Right atrium auricular region (tissue), 2 donors: ENCODE results near the gene NAV2. TPM values are rescaled to one million over a fixed set of nuclear protein-coding genes. Genes with fewer than 3 reads are reported as not detected.

ENCODE experiments used
- DNase-seq: peaks from one replicate; pipeline ENCODE4 v3.0.0-alpha.2; 2019; ENCODE audit warnings: low spot score
- H3K27ac ChIP-seq, 2 donors: fragments of 200-600 bp; sonication (generic); 1 replicate in 1 of 2; 2 replicates in 1 of 2; pipeline ENCODE4 v1.5.1; 2016 to 2019
- H3K27me3 ChIP-seq, 2 donors: fragments of 200-600 bp; sonication (generic); one replicate each; pipeline versions ENCODE4 v1.5.1 to v1.6.0; 2017 to 2019
- H3K36me3 ChIP-seq: fragments of 200-600 bp; sonication (generic); one replicate; pipeline ENCODE4 v1.5.1; 2016
- H3K4me1 ChIP-seq, 2 donors: fragments of 200-600 bp; sonication (generic); one replicate each; pipeline versions ENCODE4 v1.5.1 to v1.6.0; 2017 to 2019
- H3K4me3 ChIP-seq, 2 donors: fragments of 200-600 bp; sonication (generic); 1 replicate in 1 of 2; 2 replicates in 1 of 2; pipeline ENCODE4 v1.5.1; 2017 to 2019; ENCODE audit warnings: mild to moderate bottlenecking in 1 of 2, moderate library complexity in 1 of 2
- H3K9me3 ChIP-seq, 2 donors: fragments of 200-600 bp; sonication (generic); one replicate each; pipeline ENCODE4 v1.5.1; 2019
- total RNA-seq, 2 donors: library from RNA; depleted of rRNA; stranded (reverse); fragments of >200 nt; gene quantifications; one replicate each; pipeline ENCODE4 v1.1.0, GENCODE V29; 2016
- TF ChIP-seq, protein P1 (sequence below), 2 donors: fragments of 200-600 bp; sonication (generic); IDR thresholded peaks; one replicate each; pipeline ENCODE4 v1.5.1; 2019; ENCODE audit warnings: antibody characterized with exemption in 2 of 2

The NAV2 gene
- total RNA-seq, 2 donors from 2014 or later, result 11.4 to 19.2 TPM

GRCh38 chr11:19849947-19850593, 137.4 kb downstream of the NAV2 start:
- peaks cover 0 to 60% of the 10 kb centered on the region in 2 donors for H3K4me1 ChIP-seq

GRCh38 chr11:19852288-19852687, 139.7 kb downstream of the NAV2 start:
- no peak overlapping the region for H3K27ac ChIP-seq
- no peaks in the 10 kb centered on the region for H3K9me3 ChIP-seq
- DNase-seq, result no peak
- no peak overlapping the region for H3K4me3 ChIP-seq
- no peaks in the 10 kb centered on the region for H3K27me3 ChIP-seq
- H3K4me1 ChIP-seq, result peaks cover 0 to 43% of the 10 kb centered on the region in 2 donors
- TF ChIP-seq, protein P1, sequence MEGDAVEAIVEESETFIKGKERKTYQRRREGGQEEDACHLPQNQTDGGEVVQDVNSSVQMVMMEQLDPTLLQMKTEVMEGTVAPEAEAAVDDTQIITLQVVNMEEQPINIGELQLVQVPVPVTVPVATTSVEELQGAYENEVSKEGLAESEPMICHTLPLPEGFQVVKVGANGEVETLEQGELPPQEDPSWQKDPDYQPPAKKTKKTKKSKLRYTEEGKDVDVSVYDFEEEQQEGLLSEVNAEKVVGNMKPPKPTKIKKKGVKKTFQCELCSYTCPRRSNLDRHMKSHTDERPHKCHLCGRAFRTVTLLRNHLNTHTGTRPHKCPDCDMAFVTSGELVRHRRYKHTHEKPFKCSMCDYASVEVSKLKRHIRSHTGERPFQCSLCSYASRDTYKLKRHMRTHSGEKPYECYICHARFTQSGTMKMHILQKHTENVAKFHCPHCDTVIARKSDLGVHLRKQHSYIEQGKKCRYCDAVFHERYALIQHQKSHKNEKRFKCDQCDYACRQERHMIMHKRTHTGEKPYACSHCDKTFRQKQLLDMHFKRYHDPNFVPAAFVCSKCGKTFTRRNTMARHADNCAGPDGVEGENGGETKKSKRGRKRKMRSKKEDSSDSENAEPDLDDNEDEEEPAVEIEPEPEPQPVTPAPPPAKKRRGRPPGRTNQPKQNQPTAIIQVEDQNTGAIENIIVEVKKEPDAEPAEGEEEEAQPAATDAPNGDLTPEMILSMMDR (IDR thresholded peaks at IDR 0.05), result no peak
- no peaks in the 10 kb centered on the region for H3K36me3 ChIP-seq

More at GRCh38 chr11:19849947-19850593, 137.4 kb downstream of the NAV2 start:
- Histone ChIP-seq H3K27ac (peak overlapping the region in 1 of 2 donors; percentile 50), H3K36me3 (no peaks in the 10 kb centered on the region), H3K4me3 (no peak overlapping the region), H3K27me3 (no peaks in the 10 kb centered on the region), H3K9me3 (no peaks in the 10 kb centered on the region)
- no peak for DNase-seq
- TF ChIP-seq, protein P1 (IDR thresholded peaks at IDR 0.05), result no peak

- no peaks in the 10 kb centered on the region for H3K27me3 ChIP-seq
Measured at GRCh38 chr11:19853016-19853415, 140.4 kb downstream of the NAV2 start.

DNA sequence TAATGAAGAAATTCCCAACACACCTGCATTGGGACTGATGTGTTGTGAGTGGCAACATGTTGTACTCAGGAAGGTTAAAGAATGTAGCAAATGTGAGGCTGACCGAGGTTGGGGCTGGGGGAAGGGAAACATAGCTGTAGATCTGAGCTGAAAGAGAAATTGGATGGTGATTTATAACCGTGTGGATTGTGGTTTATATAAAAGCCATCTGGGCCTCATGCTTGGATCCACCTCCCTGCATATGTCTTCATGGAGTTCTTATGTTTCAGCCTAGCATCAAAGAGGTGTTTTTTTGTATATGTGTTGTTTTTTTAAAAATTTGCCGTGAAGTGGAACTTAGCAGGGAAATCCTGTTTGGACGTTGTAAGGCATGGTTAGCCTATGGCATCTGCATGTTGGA, 141.3 kb downstream of the NAV2 start:
- no peaks in the 10 kb centered on the region for H3K36me3 ChIP-seq
- H3K4me3 ChIP-seq, result no peak overlapping the region
- no peaks in the 10 kb centered on the region for H3K27me3 ChIP-seq
- no peak for DNase-seq
- H3K9me3 ChIP-seq, result no peaks in the 10 kb centered on the region
- peaks cover 0 to 30% of the 10 kb centered on the region in 2 donors for H3K4me1 ChIP-seq
- no peak overlapping the region for H3K27ac ChIP-seq
- TF ChIP-seq, protein P1 (IDR thresholded peaks at IDR 0.05), result no peak

More at GRCh38 chr11:19853016-19853415, 140.4 kb downstream of the NAV2 start:
- TF ChIP-seq, protein P1 (IDR thresholded peaks at IDR 0.05), result no peak
- Histone ChIP-seq H3K27ac (no peak overlapping the region), H3K9me3 (no peaks in the 10 kb centered on the region), H3K36me3 (no peaks in the 10 kb centered on the region), H3K4me3 (no peak overlapping the region), H3K4me1 (peaks cover 0 to 36% of the 10 kb centered on the region in 2 donors)
- no peak for DNase-seq

DNA sequence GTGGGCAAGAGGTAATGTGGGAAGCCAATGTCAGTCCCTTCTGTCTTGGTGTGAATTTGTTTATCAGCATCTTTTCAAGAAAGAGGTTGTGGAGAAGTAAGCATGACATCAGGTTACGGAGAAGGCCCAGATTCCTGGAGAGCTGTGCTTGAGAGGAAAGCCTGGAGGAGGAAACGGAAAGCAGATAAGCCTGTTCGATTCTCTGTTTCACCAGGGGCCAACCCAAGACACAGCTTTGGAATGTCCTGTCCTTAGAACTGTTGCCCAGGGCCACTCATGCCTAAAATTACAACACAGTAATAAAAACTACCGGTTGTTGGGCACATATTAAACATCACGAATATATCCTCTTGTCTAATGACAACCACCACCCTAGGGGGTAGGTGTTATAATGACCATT, 148.5 kb downstream of the NAV2 start:
- no peaks in the 10 kb centered on the region for H3K36me3 ChIP-seq

More for the DNA sequence above, 148.5 kb downstream of the NAV2 start:
- H3K4me1 ChIP-seq, result peaks cover 0 to 21% of the 10 kb centered on the region in 2 donors
- H3K27ac ChIP-seq, result no peak overlapping the region
- H3K27me3 ChIP-seq, result no peaks in the 10 kb centered on the region
- no peak overlapping the region for H3K4me3 ChIP-seq
- no peaks in the 10 kb centered on the region for H3K9me3 ChIP-seq
- no peak for DNase-seq
- TF ChIP-seq, protein P1 (IDR thresholded peaks at IDR 0.05), result no peak
